Activated naive CD4-positive, alpha-beta T cell treated with anti-CD3 and anti-CD28 coated beads, Interleukin-2, amount 50 U/mL, for 24 hours (primary cell): ENCODE results near the gene MAB21L4.

Source experiments
- H3K27ac Mint-ChIP-seq: one replicate; pipeline ENCODE4 v1.8.0; 2021; ENCODE audit warnings: mild to moderate bottlenecking, mixed read lengths
- H3K27me3 Mint-ChIP-seq: one replicate; pipeline ENCODE4 v1.8.0; 2021; ENCODE audit warnings: mixed read lengths
- H3K36me3 Mint-ChIP-seq: one replicate; pipeline ENCODE4 v1.8.0; 2021; ENCODE audit warnings: mixed read lengths
- H3K4me1 Mint-ChIP-seq: one replicate; pipeline ENCODE4 v1.8.0; 2021; ENCODE audit warnings: mixed read lengths
- H3K4me3 Mint-ChIP-seq: one replicate; pipeline ENCODE4 v1.8.0; 2021; ENCODE audit warnings: mild to moderate bottlenecking, mixed read lengths
- H3K9me3 Mint-ChIP-seq: one replicate; pipeline ENCODE4 v1.8.0; 2021; ENCODE audit warnings: mixed read lengths

The MAB21L4 gene

DNA sequence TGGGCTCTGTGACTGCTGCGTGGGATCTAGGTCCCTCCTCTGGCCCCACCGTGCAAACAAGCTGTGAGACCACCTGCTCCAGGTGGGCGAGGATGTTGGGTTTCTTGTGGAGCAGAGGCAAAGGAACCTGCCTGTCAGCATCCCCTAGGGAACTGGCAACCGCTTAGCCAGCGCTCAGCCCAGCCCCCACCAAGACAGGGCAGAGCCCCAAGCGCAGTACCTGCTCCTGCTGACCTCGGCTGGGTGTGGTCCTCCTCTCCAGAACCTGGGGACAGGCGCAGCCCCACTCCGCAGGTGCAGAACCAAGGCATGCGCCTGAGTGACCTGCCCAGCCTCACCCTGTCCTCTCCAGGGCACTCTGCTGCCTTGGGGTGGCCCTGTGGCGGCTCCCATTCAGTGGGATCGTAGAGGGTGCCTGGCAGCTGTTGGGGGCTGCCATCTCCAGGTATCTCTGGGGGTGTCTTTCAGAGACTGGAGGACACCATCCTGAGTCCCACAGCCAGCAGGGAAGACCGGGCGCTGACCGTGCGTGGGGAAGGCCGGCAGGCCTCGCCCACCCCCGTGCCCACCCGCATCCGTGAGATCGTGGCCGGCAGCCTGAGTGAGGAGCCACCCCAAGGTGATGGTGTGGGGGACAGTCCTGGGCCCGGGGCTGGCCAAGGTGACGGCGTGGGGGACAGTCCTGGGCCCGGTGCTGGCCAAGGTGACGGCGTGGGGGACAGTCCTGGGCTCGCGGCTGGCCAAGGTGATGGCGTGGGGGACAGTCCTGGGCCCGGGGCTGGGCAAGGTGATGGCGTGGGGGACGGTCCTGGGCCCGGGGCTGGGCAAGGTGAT, 22.5 kb upstream of the MAB21L4 start:
- no peaks in the 10 kb centered on the region for H3K9me3 Mint-ChIP-seq
- H3K27me3 Mint-ChIP-seq = peaks cover 6% of the 10 kb centered on the region
- H3K4me3 Mint-ChIP-seq = no peak overlapping the region
- no peak overlapping the region for H3K27ac Mint-ChIP-seq
- no peaks in the 10 kb centered on the region for H3K36me3 Mint-ChIP-seq
- no peaks in the 10 kb centered on the region for H3K4me1 Mint-ChIP-seq

GRCh38 chr2:240917684-240918257, 21.8 kb upstream of the MAB21L4 start:
- Mint-ChIP-seq H3K4me3 (no peak overlapping the region), H3K4me1 (no peaks in the 10 kb centered on the region), H3K27ac (no peak overlapping the region), H3K27me3 (peaks cover 6% of the 10 kb centered on the region), H3K9me3 (no peaks in the 10 kb centered on the region), H3K36me3 (no peaks in the 10 kb centered on the region)

DNA sequence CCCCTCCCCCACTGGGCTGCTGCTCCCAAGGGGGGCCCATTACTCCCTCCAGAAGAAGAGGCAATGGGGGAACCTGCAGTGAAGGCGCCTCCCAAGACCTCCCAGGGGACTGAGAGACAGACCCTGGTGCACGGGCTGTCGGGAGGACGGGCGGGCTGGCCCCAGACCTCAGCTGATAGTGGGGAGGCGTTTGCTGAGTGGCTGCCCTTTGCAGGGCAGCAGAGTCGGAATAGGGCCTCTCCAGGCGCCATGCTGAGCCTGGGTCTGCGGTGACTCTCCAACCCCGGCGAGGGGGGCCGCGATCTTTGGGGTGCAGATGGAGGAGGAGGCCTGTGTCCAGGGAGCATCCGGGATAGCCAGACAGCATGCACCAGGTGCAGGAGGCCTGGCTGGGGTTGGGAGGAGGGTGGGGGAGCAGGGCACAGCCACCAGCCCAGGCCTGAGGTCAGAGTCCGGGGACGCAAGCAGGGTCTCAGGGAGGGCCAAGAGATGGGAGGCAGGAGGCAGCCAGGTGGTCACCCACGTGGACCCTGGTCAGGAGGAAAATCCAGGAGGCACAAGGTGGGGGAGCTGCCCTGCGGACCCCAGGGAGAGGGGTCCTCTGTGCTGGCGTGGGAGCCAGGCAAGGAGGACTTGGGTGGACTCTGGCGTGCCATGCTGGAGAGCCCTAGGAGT, 21.2 kb upstream of the MAB21L4 start:
- H3K27me3 Mint-ChIP-seq = peaks cover 9% of the 10 kb centered on the region
- no peak overlapping the region for H3K27ac Mint-ChIP-seq
- H3K9me3 Mint-ChIP-seq = no peaks in the 10 kb centered on the region
- no peak overlapping the region for H3K4me3 Mint-ChIP-seq
- H3K4me1 Mint-ChIP-seq = no peaks in the 10 kb centered on the region
- H3K36me3 Mint-ChIP-seq = no peaks in the 10 kb centered on the region

- H3K27ac Mint-ChIP-seq = no peak overlapping the region
- no peaks in the 10 kb centered on the region for H3K4me1 Mint-ChIP-seq
- no peaks in the 10 kb centered on the region for H3K9me3 Mint-ChIP-seq
- H3K27me3 Mint-ChIP-seq = peaks cover 9% of the 10 kb centered on the region
- H3K4me3 Mint-ChIP-seq = no peak overlapping the region
- H3K36me3 Mint-ChIP-seq = no peaks in the 10 kb centered on the region
These were observed 20.6 kb upstream of the MAB21L4 start for GRCh38 chr2:240916571-240917008.

- Mint-ChIP-seq H3K4me3 (no peak overlapping the region), H3K36me3 (no peaks in the 10 kb centered on the region), H3K4me1 (no peaks in the 10 kb centered on the region), H3K27me3 (peaks cover 9% of the 10 kb centered on the region), H3K27ac (no peak overlapping the region), H3K9me3 (no peaks in the 10 kb centered on the region)
These were observed 19.8 kb upstream of the MAB21L4 start for GRCh38 chr2:240915526-240916341.

GRCh38 chr2:240914645-240915525, 18.9 kb upstream of the MAB21L4 start:
- peaks cover 9% of the 10 kb centered on the region for H3K27me3 Mint-ChIP-seq
- no peaks in the 10 kb centered on the region for H3K36me3 Mint-ChIP-seq
- H3K4me1 Mint-ChIP-seq = no peaks in the 10 kb centered on the region
- no peak overlapping the region for H3K27ac Mint-ChIP-seq
- H3K9me3 Mint-ChIP-seq = no peaks in the 10 kb centered on the region
- no peak overlapping the region for H3K4me3 Mint-ChIP-seq

- Mint-ChIP-seq H3K27me3 (peaks cover 9% of the 10 kb centered on the region), H3K36me3 (no peaks in the 10 kb centered on the region), H3K4me1 (no peaks in the 10 kb centered on the region), H3K9me3 (no peaks in the 10 kb centered on the region), H3K27ac (no peak overlapping the region), H3K4me3 (no peak overlapping the region)
These were observed 18.1 kb upstream of the MAB21L4 start for GRCh38 chr2:240913810-240914644.

- Mint-ChIP-seq H3K27me3 (peaks cover 9% of the 10 kb centered on the region), H3K4me3 (no peak overlapping the region), H3K4me1 (no peaks in the 10 kb centered on the region)
These were observed 17.2 kb upstream of the MAB21L4 start for GRCh38 chr2:240912878-240913809.

DNA sequence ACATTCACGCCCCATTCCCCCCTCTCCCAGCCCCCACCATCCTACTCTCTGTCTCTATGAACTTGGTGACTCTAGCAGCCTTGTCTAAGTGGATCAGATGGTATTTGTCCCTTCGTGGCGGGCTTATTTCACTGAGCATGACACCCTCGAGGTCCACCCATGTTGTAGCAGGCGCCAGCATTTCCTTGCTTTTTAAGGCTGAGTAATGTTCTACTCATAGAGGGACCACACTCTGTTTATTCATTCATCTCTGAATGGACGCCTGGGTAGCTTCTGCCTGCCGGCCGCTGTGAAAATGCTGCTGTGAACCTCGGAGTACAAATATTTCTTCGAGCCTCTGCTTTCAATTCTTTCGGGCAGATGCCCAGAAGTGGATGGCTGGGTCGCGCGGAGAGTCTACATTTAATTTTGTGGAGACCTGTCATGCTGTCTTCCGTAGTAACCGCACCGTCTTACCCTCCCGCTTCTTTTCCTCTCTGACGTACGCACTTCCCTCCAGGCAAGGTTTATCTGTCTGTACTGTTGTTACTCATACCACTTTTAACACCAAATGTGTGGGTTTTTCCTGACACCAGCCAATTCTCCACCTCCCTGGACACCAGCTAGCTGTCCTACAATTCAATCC, 15.8 kb upstream of the MAB21L4 start:
- H3K4me3 Mint-ChIP-seq = no peak overlapping the region
- H3K9me3 Mint-ChIP-seq = no peaks in the 10 kb centered on the region
- H3K4me1 Mint-ChIP-seq = no peaks in the 10 kb centered on the region
- peak overlapping the region; percentile 43 for H3K27ac Mint-ChIP-seq
- H3K36me3 Mint-ChIP-seq = no peaks in the 10 kb centered on the region
- peaks cover 8% of the 10 kb centered on the region for H3K27me3 Mint-ChIP-seq

More at GRCh38 chr2:240912878-240913809, 17.2 kb upstream of the MAB21L4 start:
- Mint-ChIP-seq H3K27ac (no peak overlapping the region), H3K36me3 (no peaks in the 10 kb centered on the region), H3K9me3 (no peaks in the 10 kb centered on the region)

GRCh38 chr2:240909216-240909974, 13.4 kb upstream of the MAB21L4 start:
- H3K36me3 Mint-ChIP-seq = no peaks in the 10 kb centered on the region
- H3K27me3 Mint-ChIP-seq = peaks cover 3% of the 10 kb centered on the region
- no peak overlapping the region for H3K4me3 Mint-ChIP-seq
- H3K27ac Mint-ChIP-seq = peak overlapping the region; percentile 35
- no peaks in the 10 kb centered on the region for H3K9me3 Mint-ChIP-seq
- H3K4me1 Mint-ChIP-seq = no peaks in the 10 kb centered on the region

- no peak overlapping the region for H3K27ac Mint-ChIP-seq
- H3K36me3 Mint-ChIP-seq = no peaks in the 10 kb centered on the region
- H3K4me1 Mint-ChIP-seq = no peaks in the 10 kb centered on the region
- no peaks in the 10 kb centered on the region for H3K27me3 Mint-ChIP-seq
- H3K4me3 Mint-ChIP-seq = no peak overlapping the region
- no peaks in the 10 kb centered on the region for H3K9me3 Mint-ChIP-seq
These were observed 11.1 kb upstream of the MAB21L4 start for GRCh38 chr2:240906911-240907590.
